Endothelial cell of umbilical vein (primary cell): Measurements from ENCODE around the gene APELA. TPM values are rescaled to one million over a fixed set of nuclear protein-coding genes. Genes with fewer than 3 reads are reported as not detected.

Experiments used
- BruUV-seq: library from RNA; stranded (reverse); fragments of 400-500 nt; replicated peaks from 2 replicates; lab custom pipeline; 2021; lab: Mats Ljungman, UMichigan
- CTCF ChIA-PET: fragments of 300-600, 350-600 bp; sonication (Branson Sonifier 250); formaldehyde crosslinking; loops from one replicate; lab custom pipeline; 2021; ENCODE audit warnings: antibody characterized with exemption, inconsistent platforms; lab: Charles Lee
- POLR2A ChIA-PET: fragments of 300-600, 350-600 bp; sonication (Branson Sonifier 250); formaldehyde crosslinking; loops from one replicate; lab custom pipeline; 2021; ENCODE audit warnings: antibody characterized with exemption, inconsistent platforms; lab: Charles Lee
- DNase-seq: peaks from one replicate; pipeline ENCODE4 v3.0.0-alpha.2; 2011; ENCODE audit warnings: low read depth, low spot score
- FAIRE-seq: peaks from 2 replicates; lab custom pipeline; 2011; peaks lifted over from hg19 to GRCh38; lab: Jason Lieb, UNC
- H2AFZ ChIP-seq: 2 replicates; pipeline ENCODE4 v1.6.0; 2012; ENCODE audit warnings: low read depth, low read length, control low read depth, inconsistent platforms
- H3K27ac ChIP-seq: 2 replicates; pipeline ENCODE4 v1.5.1; 2011; ENCODE audit warnings: low read depth, mild to moderate bottlenecking, control low read depth, low read length, moderate library complexity; ENCODE audit not compliant: insufficient read depth
- H3K27me3 ChIP-seq, 2 experiments: 2 replicates each; pipeline versions ENCODE4 v1.6.0 to v1.6.1; 2011; ENCODE audit warnings: low read length in 2 of 2, mixed read lengths in 1 of 2; ENCODE audit not compliant: control insufficient read depth in 2 of 2, insufficient read depth in 2 of 2
- H3K36me3 ChIP-seq, 2 experiments: 2 replicates in 1 of 2; 3 replicates in 1 of 2; pipeline ENCODE4 v1.5.1; 2011; ENCODE audit warnings: low read length in 2 of 2, mild to moderate bottlenecking in 1 of 2, moderate library complexity in 1 of 2; ENCODE audit not compliant: control insufficient read depth in 2 of 2, insufficient read depth in 2 of 2; ENCODE audit errors: extremely low read depth in 1 of 2
- H3K4me1 ChIP-seq: 3 replicates; pipeline ENCODE4 v1.5.1; 2011; ENCODE audit warnings: mild to moderate bottlenecking, low read length; ENCODE audit not compliant: control insufficient read depth, insufficient read depth; ENCODE audit errors: extremely low read depth
- H3K4me2 ChIP-seq: 2 replicates; pipeline ENCODE4 v1.6.1; 2011; ENCODE audit warnings: low read length, control low read depth, mixed read lengths; ENCODE audit not compliant: insufficient read depth
- H3K4me3 ChIP-seq, 3 experiments: fragments of 200-600 bp in 1 of 3; sonication (generic), shearing (Covaris generic) in 1 of 3; replicated peaks in 1 of 3; 2 replicates each; pipeline ENCODE4 v1.5.1; 2011 to 2016; ENCODE audit warnings: control low read depth in 3 of 3, low read length in 3 of 3, mild to moderate bottlenecking in 2 of 3, inconsistent platforms in 1 of 3, low read depth in 1 of 3, moderate library complexity in 1 of 3; ENCODE audit not compliant: insufficient read depth in 1 of 3
- H3K79me2 ChIP-seq: 2 replicates; pipeline ENCODE4 v1.6.0; 2012; ENCODE audit warnings: low read length, inconsistent platforms; ENCODE audit not compliant: control insufficient read depth, insufficient read depth
- H3K9ac ChIP-seq: replicated peaks from 2 replicates; pipeline ENCODE3; 2011; ENCODE audit warnings: low read length, control low read depth; ENCODE audit not compliant: insufficient read depth; ENCODE audit errors: extremely low read depth
- H3K9me1 ChIP-seq: replicated peaks from 3 replicates; pipeline ENCODE4 v1.6.0; 2011; ENCODE audit warnings: mild to moderate bottlenecking, low read length; ENCODE audit not compliant: control insufficient read depth, insufficient read depth; ENCODE audit errors: extremely low read depth
- H3K9me3 ChIP-seq: replicated peaks from 2 replicates; pipeline ENCODE4 v1.5.1; 2012; ENCODE audit warnings: low read length, inconsistent platforms; ENCODE audit not compliant: control insufficient read depth, insufficient read depth
- H4K20me1 ChIP-seq: replicated peaks from 2 replicates; pipeline ENCODE3; 2011; ENCODE audit warnings: mild to moderate bottlenecking, low read length; ENCODE audit not compliant: control insufficient read depth, insufficient read depth; ENCODE audit errors: extremely low read depth
- EZH2 ChIP-seq: IDR thresholded peaks from 2 replicates; pipeline ENCODE4 v1.6.1; 2012; ENCODE audit warnings: borderline replicate concordance, low read depth, mild to moderate bottlenecking, moderate library complexity, low read length, inconsistent platforms; ENCODE audit not compliant: severe bottlenecking
- FOS ChIP-seq: IDR thresholded peaks from 2 replicates; pipeline ENCODE4 v1.6.1; 2011; ENCODE audit warnings: mild to moderate bottlenecking, low read length, moderate library complexity, borderline replicate concordance; ENCODE audit not compliant: insufficient read depth
- GATA2 ChIP-seq: IDR thresholded peaks from 2 replicates; pipeline ENCODE4 v1.7.0; 2011; ENCODE audit warnings: low read depth, mild to moderate bottlenecking, moderate library complexity, mixed read lengths, low read length; ENCODE audit not compliant: insufficient read length, insufficient read depth
- JUN ChIP-seq: IDR thresholded peaks from 2 replicates; pipeline ENCODE4 v1.6.1; 2011; ENCODE audit warnings: borderline replicate concordance, low read depth; ENCODE audit not compliant: insufficient read length, insufficient read depth
- MYC ChIP-seq: IDR thresholded peaks from one replicate; pipeline ENCODE4 v1.6.1; 2011; ENCODE audit warnings: mild to moderate bottlenecking, low read depth, low read length
- POLR2A ChIP-seq: IDR thresholded peaks from 2 replicates; pipeline ENCODE4 v1.6.1; 2012; ENCODE audit warnings: low read depth, mild to moderate bottlenecking, control low read depth, low read length
- POLR2AphosphoS5 ChIP-seq: IDR thresholded peaks from 2 replicates; pipeline ENCODE4 v1.6.1; 2012; ENCODE audit warnings: low read depth, mild to moderate bottlenecking, control low read depth, low read length, moderate library complexity; ENCODE audit not compliant: insufficient read depth
- dilution Hi-C: fragments of 300-500 bp; cut with MboI; formaldehyde crosslinking; loops from one replicate; pipeline ENCODE4 v1.15.0; 2019; ENCODE audit warnings: low sequenced_read_pairs; ENCODE audit not compliant: extremely low pct_ligation_motif_present
- intact Hi-C: fragments of 100-400 bp; cut with micrococcal nuclease; formaldehyde crosslinking; loops from one replicate; pipeline ENCODE4 v1.10.0; 2022
- polyA plus RNA-seq, 4 experiments: library from polyadenylated mRNA; depleted of rRNA in 3 of 4; stranded (reverse) in 3 of 4; unstranded in 1 of 4; fragments of >200 nt; gene quantifications; 2 replicates each; pipeline versions ENCODE4 v1.2.1 to v1.2.3, GENCODE V29; 2011 to 2012; ENCODE audit warnings: missing spikeins in 1 of 4
- total RNA-seq: library from RNA; stranded (reverse); gene quantifications from 2 replicates; pipeline ENCODE4 v1.2.3, GENCODE V29; 2021
- TF ChIP-seq, protein P1 (sequence below), 2 donors: IDR thresholded peaks; 1 replicate in 1 of 2; 2 replicates in 1 of 2; pipeline ENCODE4 v1.5.1; 2011; ENCODE audit warnings: low read length in 2 of 2, mild to moderate bottlenecking in 2 of 2, moderate library complexity in 2 of 2, control low read depth in 1 of 2, inconsistent platforms in 1 of 2, low read depth in 1 of 2; ENCODE audit not compliant: insufficient read depth in 1 of 2; ENCODE audit errors: extremely low read depth in 1 of 2
- TF ChIP-seq, protein P2 (sequence below): IDR thresholded peaks from 2 replicates; pipeline ENCODE4 v1.6.1; 2011; ENCODE audit not compliant: insufficient read depth, insufficient read length

APELA gene
- total and polyA plus RNA-seq, 2 donors (not counting 3 experiments of a cell fraction or from before 2014, with no cell fraction given), result not detected

DNA sequence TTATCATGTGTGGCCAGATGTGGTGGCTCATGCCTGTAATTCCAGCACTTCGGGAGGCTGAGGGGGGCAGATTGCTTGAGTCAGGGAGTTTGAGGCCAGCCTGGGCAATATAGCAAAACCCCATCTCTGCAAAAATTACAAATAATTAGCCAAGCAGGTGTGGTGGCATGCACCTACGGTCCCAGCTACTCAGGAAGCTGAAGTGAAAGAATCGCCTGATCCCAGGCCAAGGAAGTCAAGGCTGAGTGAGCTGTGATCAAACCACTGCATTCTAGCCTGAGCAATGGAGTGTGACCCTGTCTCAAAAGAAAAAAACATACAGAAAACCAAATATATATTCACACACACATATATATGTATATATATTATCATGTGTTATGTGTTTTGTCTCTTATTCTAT, 15.0 kb downstream of the APELA start:
- Histone ChIP-seq H3K36me3 (no peaks in the 10 kb centered on the region), H3K79me2 (no peaks in the 10 kb centered on the region), H3K4me1 (no peaks in the 10 kb centered on the region), H3K9me3 (no peaks in the 10 kb centered on the region), H3K27ac (no peak overlapping the region), H3K27me3 (no peaks in the 10 kb centered on the region), H4K20me1 (no peaks in the 10 kb centered on the region), H3K4me2 (no peak overlapping the region), H3K9me1 (no peaks in the 10 kb centered on the region), H2AFZ (no peak overlapping the region), H3K9ac (no peak overlapping the region), H3K4me3 (no peak overlapping the region)
- DNase-seq (no peak), FAIRE-seq (no peak)
- TF ChIP-seq GATA2 (no peak), MYC (no peak), EZH2 (no peak), POLR2A (no peak), POLR2AphosphoS5 (no peak), FOS (no peak), JUN (no peak)
- TF ChIP-seq, protein P1, sequence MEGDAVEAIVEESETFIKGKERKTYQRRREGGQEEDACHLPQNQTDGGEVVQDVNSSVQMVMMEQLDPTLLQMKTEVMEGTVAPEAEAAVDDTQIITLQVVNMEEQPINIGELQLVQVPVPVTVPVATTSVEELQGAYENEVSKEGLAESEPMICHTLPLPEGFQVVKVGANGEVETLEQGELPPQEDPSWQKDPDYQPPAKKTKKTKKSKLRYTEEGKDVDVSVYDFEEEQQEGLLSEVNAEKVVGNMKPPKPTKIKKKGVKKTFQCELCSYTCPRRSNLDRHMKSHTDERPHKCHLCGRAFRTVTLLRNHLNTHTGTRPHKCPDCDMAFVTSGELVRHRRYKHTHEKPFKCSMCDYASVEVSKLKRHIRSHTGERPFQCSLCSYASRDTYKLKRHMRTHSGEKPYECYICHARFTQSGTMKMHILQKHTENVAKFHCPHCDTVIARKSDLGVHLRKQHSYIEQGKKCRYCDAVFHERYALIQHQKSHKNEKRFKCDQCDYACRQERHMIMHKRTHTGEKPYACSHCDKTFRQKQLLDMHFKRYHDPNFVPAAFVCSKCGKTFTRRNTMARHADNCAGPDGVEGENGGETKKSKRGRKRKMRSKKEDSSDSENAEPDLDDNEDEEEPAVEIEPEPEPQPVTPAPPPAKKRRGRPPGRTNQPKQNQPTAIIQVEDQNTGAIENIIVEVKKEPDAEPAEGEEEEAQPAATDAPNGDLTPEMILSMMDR (IDR thresholded peaks at IDR 0.05; ENCODE audit: extremely low read depth in 1 of 2, insufficient read depth in 1 of 2, low read depth in 1 of 2, low read length in 2 of 2), result no peak
- TF ChIP-seq, protein P2, sequence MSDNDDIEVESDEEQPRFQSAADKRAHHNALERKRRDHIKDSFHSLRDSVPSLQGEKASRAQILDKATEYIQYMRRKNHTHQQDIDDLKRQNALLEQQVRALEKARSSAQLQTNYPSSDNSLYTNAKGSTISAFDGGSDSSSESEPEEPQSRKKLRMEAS, result no peak
- ChIA-PET CTCF (no interaction called here), POLR2A (no interaction called here)
- intact Hi-C loops, result no loop called here
- dilution Hi-C loops, result no loop called here
- no TSS peak for BruUV-seq
